Measurements from ENCODE around the gene PIGP.
"Not testable (repeated sequence)": the region's sequence is repeated elsewhere in the genome, so short reads cannot be mapped to it uniquely, and the experiment has no call there.

The PIGP gene

GRCh38 chr21:37072988-37073416 is at the start of gene PIGP, which contains the start of gene TTC3:
TSS of gene PIGP (minus strand) at chr21:37073071. CDS start at chr21:37072515, 556 bp downstream.
TSS of gene TTC3 (plus strand) at chr21:37073254. CDS start at chr21:37087258, 14,004 bp downstream.
- peak; percentile 91 for DNase-seq (ENCODE audit: low read depth)

DNA sequence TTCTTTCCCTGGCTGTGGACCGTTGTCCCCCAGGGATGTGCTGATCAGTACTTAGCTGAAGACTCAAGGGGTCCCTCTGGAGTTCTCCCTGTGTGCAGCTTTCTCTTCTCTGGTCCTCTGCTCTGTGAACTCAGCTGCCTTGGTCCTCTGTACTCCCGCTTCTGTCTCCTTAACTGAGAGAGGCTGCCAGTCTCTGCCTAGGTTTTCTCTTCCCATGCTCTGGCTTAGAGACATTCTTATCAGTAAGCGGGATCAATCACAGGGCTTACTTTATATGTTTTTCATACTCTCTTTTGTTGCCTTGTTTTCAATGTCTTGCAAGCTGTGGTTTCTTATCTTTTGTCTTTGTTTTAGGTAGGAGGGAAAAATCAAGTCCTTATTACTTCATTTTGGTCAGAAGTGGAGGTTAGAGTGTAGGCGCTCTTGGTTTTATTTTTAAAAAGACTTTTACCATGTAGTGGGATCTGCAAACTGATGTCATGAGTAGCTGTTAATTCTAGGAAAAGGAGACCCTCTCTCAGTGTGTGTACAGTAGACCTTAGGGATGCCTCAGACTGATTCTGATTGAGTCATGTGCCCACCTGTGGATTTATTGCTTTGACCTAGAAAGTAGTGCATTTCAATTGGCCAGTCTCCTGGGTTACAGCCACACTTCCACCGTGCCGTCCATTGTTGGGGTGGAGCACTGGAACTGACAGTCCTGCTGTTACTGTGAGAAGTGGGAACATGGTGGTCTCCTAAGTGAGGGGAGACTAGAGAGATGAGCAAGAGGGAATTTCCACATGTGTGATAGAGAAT is 46.7 kb upstream of the PIGP start:
- DNase-seq (ENCODE audit: low read depth) = no peak

- no peak for DNase-seq (ENCODE audit: low read depth)
Observed at GRCh38 chr21:37118187-37118826, 45.4 kb upstream of the PIGP start.

DNA sequence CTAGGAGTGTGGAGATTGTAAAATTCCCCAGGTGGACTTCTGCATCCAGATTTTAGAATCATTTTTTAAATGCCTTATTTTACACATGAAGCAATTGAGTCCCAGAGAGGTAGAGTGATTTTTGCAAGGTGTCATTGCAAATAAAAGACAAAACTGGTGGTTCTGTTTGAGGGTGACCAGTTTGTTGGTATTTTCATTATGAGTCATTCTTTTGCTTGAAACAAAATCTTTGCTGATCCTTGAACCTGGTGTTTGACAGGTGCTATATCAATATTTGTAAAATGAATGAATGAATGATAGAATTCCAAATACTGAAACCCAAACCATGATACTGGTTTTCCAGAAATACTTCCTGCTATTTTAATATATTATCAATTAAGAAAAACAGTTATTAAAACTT is 44.3 kb upstream of the PIGP start:
- no peak for DNase-seq (ENCODE audit: low read depth)

- not testable (repeated sequence) for DNase-seq (ENCODE audit: low read depth)
Observed at GRCh38 chr21:37116459-37116858, 43.6 kb upstream of the PIGP start.

GRCh38 chr21:37114301-37114700 is 41.4 kb upstream of the PIGP start:
- DNase-seq (ENCODE audit: low read depth) = not testable (repeated sequence)

- not testable (repeated sequence) for DNase-seq (ENCODE audit: low read depth)
Observed at GRCh38 chr21:37111029-37111428, 38.2 kb upstream of the PIGP start.

- DNase-seq (ENCODE audit: low read depth) = no peak
Observed at GRCh38 chr21:37106998-37107397, 34.1 kb upstream of the PIGP start.

DNA sequence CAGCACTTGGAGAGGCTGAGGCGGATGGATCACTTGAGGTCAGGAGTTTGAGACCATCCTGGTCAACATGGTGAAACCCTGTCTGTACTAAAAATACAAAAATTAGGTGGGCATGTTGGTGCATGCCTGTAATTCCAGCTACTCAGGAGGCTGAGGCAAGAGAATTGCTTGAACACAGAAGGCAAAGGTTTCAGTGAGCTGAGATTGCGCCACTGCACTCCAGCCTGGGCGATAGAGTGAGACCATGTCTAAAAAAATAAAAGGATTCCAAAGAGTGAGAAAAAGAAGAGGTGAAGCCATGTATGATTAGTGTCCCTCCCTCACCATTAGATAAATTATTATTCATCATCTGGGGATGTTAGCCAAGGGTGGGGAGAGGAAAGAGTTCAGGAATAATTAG is 29.9 kb upstream of the PIGP start:
- DNase-seq (ENCODE audit: low read depth) = not testable (repeated sequence)

DNA sequence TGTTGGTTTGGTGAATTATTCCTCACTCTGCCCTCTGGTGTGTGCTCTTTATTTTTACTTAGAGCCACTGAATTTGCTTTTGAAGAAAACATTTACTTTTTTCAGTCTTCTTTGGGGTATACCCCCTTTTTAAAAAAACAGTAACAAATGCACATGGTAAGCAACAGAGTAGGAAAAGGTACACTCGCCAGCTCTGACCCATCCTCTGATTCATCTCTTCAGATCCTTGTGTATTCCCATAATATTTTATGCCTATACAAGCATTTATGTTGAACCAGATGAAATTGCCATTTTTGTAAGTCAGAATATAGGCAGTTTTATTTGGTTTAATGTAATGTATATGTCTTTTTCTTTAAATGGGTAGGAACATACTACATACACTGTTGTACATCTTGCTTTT is 28.5 kb upstream of the PIGP start:
- DNase-seq (ENCODE audit: low read depth) = no peak

- DNase-seq (ENCODE audit: low read depth) = no peak
Observed at GRCh38 chr21:37100316-37100715, 27.4 kb upstream of the PIGP start.

GRCh38 chr21:37098751-37099150 is 25.9 kb upstream of the PIGP start:
- no peak for DNase-seq (ENCODE audit: low read depth)

- no peak for DNase-seq (ENCODE audit: low read depth)
Observed at GRCh38 chr21:37095821-37096220, 22.9 kb upstream of the PIGP start.

DNA sequence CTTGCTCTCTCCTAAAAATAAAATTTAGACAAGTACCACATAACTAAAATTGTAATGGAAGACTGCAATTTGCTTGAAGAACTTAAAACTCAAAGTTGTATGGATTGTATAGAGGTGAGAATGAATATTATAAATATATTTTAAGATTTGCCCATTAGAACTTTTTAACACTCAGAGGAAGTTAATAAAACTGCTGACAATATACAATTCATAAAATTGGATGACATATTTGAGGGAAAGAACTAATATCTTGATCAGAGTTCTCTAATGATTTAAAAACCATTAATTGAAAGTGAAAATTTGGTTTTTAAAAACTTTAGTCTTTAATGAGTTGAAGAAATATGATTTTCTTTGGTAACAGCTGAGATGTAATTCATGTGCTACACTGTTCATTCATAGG is 21.1 kb upstream of the PIGP start:
- DNase-seq (ENCODE audit: low read depth) = no peak

DNA sequence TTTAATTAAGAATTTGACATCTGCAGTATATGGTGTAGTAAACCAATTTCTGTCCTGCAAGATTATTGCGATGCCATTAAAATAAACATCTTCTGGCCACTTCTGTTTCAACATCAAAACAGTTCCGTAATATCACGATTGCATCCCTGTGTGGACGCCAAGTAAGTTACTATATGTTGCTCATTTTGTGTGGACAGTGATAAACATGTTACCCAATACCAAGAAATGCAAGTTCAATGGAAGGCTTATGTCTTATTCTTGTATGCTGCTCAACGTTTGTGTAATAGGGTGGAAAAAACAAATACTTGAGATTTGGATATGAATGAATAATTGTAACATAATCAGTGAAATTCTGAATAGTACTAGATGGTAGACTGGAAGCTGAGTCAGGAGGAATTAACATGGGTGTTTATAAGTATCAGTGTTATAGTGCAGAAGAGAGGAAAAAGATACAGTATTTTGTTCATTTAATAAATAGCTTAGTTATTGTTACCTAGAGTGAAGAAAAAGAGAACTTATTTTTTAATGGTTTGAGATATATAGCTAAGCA is 15.4 kb upstream of the PIGP start:
- no peak for DNase-seq (ENCODE audit: low read depth)

DNA sequence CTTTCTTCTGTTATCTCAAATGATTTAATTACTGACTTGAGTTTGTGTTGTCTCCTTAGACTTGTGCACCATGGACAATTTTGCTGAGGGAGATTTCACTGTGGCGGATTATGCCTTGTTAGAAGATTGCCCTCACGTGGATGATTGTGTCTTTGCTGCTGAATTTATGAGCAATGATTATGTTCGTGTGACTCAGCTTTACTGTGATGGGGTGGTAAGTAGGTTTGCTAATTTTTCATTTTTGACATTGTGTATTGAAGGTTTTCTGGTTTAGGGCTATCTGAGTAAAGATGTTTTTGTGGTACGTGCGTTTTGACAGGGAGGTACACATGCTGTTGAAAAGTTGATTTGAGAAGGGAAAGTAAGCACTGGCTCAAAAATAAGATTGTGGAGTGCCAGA is 14.3 kb upstream of the PIGP start:
- DNase-seq (ENCODE audit: low read depth) = peak; percentile 67

- DNase-seq (ENCODE audit: low read depth) = no peak
Observed at GRCh38 chr21:37085726-37086125, 12.9 kb upstream of the PIGP start.

GRCh38 chr21:37082856-37083528 is 10.1 kb upstream of the PIGP start:
- no peak for DNase-seq (ENCODE audit: low read depth)

DNA sequence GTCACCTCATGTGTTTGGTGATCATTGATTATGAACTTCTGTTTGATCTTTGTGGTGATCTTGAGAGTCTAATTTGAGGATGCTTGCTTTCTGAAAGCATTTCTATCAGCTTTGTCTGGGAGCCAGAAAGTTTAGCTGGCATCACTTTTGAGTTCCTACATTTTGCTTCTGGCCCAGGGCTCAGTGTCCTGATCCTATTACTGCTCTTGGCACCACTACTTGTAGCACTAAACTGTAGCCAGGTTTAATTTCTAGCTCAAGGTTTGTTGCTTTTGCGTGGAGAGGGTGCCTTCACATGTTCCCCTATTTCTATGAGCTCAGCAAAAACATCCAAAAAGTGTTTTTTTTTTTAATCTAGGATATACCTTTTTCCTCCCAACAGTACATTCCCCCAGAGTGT is 9.5 kb upstream of the PIGP start:
- DNase-seq (ENCODE audit: low read depth) = no peak

GRCh38 chr21:37079211-37079824 is 6.4 kb upstream of the PIGP start:
- DNase-seq (ENCODE audit: low read depth) = no peak

- DNase-seq (ENCODE audit: low read depth) = no peak
Observed at GRCh38 chr21:37077403-37077802, 4.5 kb upstream of the PIGP start.

Measured in fibroblast of the conjunctiva (primary cell).